Uterus (tissue), 2 donors: ENCODE data around the gene UBA5.

Experiments used
- CTCF ChIP-seq, 4 experiments: fragments of 200-600 bp in 2 of 4; fragments of 450-650 bp in 2 of 4; sonication (generic) in 2 of 4; IDR thresholded peaks; one replicate each; pipeline ENCODE4 v1.5.1; 2016 to 2019; ENCODE audit warnings: antibody characterized with exemption in 4 of 4, mild to moderate bottlenecking in 2 of 4, moderate library complexity in 1 of 4
- POLR2A ChIP-seq, 2 donors: fragments of 450-650 bp; IDR thresholded peaks; one replicate each; pipeline ENCODE4 v1.6.1; 2016; ENCODE audit warnings: antibody characterized with exemption in 2 of 2, mild to moderate bottlenecking in 1 of 2, moderate library complexity in 1 of 2

GRCh38 chr3:132679911-132680310 is 19.8 kb downstream of the UBA5 start:
- TF ChIP-seq CTCF (IDR thresholded peaks at IDR 0.05) (no peak), POLR2A (IDR thresholded peaks at IDR 0.05) (no peak)
